ENCODE measurements around the gene PCDH9.

PCDH9 gene

DNA sequence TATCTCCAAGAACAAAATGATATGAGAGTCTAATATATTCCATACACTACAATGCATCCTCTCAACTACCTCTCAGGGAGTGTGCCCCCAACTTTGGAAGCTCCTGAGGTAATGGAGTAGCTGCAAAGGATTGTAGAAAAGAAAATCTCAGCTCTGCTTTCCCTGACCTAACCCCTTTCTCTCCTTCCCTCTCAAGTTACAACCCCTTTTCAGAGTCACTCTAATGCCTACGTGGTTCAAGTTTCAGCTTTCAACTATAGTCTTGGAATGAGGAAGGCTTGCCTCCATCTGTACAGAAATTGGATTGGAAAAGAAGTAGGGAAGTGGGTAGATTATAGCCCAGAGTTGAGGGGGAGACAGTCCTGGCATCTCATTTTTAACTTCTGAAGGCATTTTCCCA is 256.0 kb downstream of the PCDH9 start:
- no peak for DNase-seq (ENCODE audit: low spot score)

DNA sequence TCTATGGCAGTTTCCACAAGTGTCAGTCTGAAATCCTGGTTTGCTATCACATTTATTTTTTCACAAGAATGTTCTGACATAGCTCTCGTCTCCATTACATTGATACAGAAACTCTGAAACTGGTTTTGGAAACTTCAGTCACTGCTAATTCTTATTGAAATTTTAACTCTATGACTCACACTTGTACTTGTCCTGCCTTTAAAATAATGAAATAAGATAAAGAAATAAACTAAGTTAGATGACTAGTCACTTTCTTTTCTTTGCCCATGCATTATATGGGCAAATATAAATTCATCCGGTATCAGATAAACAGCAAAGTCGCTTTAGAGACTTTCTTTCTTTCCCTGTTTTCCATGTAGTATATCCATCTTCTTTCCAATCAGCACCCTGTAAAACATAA is 257.5 kb downstream of the PCDH9 start:
- DNase-seq (ENCODE audit: low spot score), result no peak

DNA sequence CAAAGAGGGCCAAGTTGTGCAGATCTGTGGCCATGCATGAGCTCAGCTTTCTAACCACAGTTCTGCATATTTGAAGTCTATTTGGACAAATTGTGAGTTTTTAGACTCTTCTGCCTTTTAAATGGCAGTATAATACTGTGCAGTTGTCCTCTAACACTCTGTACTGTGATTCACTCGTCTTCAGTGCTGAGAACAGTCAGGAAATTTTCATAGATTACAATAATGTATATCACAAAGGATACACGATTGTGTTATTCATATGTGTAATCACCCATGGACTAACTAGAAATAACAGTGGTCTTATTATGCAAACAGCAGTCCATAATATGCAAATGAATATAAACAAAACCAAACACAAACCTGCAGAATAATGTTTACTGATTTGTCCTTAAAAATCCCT is 259.1 kb downstream of the PCDH9 start:
- no peak for DNase-seq (ENCODE audit: low spot score)

- DNase-seq (ENCODE audit: low spot score), result no peak
Observed at GRCh38 chr13:66969291-66969690, 260.8 kb downstream of the PCDH9 start.

GRCh38 chr13:66967811-66968597 is 262.1 kb downstream of the PCDH9 start:
- no peak for DNase-seq (ENCODE audit: low spot score)

DNA sequence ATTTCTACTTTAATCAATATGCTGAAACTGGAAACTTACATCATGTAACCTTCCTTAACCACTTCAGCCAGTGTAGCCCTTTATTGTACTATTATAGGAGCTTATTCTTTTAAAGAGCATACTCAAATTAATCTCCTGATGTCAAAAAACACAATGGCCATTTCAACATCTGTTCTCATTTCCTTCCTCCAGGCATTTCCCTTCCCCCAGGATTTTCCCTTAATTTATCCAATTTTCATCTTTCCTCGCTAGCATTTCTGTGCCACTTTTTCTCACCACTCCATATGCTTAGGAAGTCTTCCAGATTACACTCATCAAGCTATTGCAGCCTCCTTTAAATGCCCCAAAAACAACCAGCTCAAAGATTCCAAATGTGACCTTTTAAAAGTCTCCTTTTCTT is 265.0 kb downstream of the PCDH9 start:
- no peak for DNase-seq (ENCODE audit: low spot score)

GRCh38 chr13:66962953-66963352 is 267.2 kb downstream of the PCDH9 start:
- DNase-seq (ENCODE audit: low spot score), result no peak

DNA sequence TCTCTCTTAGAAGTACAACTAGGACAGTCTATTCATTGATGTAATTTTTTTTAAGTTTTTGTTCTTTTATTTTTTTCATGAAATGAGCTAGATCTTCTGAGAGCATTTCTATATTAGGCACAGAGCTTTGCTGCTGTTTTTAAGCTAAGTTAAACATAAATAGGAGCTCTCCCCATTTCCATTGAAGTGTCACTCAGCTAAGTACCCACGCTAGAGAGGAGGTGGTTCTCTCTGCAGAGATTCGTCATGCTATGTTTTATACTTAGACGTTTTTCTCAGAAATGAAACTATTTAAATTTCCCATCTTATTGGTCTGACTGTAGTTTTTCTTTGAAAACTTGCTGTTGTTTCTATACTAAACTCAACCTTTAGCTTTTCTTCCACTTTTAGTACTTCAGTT is 271.5 kb downstream of the PCDH9 start:
- DNase-seq (ENCODE audit: low spot score), result no peak

GRCh38 chr13:66952507-66952906 is 277.6 kb downstream of the PCDH9 start:
- DNase-seq (ENCODE audit: low spot score), result no peak

- no peak for DNase-seq (ENCODE audit: low spot score)
Observed at GRCh38 chr13:66951426-66951825, 278.7 kb downstream of the PCDH9 start.

- DNase-seq (ENCODE audit: low spot score), result no peak
Observed at GRCh38 chr13:66950666-66951065, 279.5 kb downstream of the PCDH9 start.

DNA sequence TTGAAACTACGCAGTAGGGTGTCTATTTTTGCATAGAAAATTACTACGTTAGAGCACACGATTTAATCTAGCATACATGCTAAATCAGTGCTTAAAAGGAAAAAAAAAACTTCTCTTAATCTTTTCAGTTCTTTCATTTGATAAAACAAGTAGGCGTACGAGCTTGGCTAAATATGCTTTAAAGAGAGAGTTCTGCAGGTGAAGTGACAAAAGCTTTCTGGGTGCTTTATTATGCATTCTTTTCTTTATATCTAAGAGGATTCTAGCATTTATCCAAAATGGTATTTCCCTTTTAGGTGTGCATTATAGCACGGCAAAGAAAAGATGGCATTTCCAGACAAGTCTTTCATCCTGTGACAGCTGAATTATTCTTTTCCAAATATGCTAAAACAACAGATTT is 281.2 kb downstream of the PCDH9 start:
- DNase-seq (ENCODE audit: low spot score), result no peak

DNA sequence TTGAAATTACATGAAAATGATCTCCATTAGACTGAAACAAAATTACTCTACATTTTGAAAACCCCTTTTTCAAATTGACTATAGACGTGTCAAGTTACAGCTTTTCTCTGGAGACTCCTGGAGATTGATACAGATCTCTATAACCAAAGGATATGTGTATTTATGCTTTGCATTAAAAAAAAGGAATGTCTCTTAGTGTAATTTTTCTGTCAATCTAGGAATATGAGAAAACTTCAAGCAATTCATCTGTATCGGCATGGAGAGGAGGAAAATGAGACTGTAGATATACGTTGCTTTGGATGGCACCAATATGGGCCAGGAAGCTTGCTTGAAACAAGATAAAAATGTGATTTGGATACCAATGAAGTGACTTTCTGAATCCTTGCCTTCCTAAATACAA is 286.6 kb downstream of the PCDH9 start:
- no peak for DNase-seq (ENCODE audit: low spot score)

DNA sequence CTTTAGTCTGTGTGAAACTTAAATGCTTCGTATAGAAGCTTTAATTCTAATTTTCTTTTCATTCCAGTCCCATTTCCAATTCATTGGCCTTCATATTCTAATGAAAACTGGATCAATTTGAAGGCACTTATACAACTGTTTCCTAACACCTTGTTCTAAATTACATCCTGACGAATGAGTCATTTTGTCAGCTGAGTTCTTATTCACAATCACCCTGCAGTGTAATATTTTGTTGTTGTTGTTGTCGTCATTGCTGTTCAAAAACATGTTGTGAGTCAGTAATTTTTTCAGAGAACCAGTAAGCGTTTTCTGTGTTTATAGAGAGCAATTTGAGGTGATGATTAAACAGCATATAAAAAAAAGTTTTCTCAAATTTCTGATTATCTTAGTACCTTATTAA is 290.0 kb downstream of the PCDH9 start:
- no peak for DNase-seq (ENCODE audit: low spot score)

DNA sequence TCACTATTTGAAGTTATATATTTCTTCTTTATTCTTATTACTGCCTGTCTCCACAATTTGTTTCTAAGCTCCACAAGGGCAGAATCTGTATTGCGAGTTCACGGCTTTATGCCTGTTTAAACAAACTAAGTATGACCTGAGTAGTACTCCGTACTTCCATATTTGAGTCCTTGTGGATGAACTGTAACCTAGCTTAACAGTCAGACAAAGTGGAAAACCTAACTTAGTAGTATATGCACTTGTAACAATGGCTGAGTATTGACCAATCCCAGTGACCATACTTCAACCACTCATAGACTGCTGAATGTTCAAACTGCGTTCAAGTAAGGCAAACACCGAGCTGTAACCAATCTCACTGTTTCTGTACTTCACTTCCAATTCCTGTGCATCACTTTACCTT is 292.7 kb downstream of the PCDH9 start:
- no peak for DNase-seq (ENCODE audit: low spot score)

DNA sequence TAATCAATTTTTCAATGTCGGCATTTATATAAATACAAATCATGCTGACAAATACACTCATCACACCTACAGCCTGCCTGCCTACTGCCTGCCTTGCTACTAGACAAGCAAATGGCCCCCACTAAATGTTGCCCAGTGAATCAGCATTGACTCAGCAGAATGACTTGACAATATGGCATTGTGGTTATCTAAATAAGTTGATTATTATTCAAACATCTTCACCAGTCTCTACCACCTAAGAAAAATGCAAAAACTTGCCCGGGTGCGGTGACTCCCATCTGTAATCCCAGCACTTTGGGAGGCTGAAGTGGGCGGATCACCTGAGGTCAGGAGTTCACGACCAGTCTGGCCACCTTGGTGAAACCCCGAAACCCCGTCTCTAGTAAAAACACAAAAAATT is 296.1 kb downstream of the PCDH9 start:
- no peak for DNase-seq (ENCODE audit: low spot score)

GRCh38 chr13:66933527-66933926 is 296.6 kb downstream of the PCDH9 start:
- no peak for DNase-seq (ENCODE audit: low spot score)

DNA sequence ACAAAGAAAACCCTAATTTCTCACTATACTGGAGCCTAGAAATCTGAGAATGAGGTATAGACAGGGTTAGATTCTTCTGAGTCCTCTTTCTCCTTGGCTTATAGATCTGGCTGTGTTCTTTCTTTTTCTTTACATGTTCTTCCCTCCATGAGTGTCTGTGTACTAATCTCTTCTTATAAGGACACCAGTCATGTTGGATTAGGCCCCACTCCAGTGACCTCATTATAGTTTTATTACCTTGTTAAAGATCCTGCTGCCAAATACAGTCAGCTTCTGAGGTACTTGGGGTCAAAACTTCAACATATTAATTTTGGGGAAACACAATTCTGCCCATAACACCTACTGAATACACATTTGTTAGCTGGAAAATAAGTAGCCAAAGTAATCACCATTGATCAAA is 302.6 kb downstream of the PCDH9 start:
- no peak for DNase-seq (ENCODE audit: low spot score)

DNA sequence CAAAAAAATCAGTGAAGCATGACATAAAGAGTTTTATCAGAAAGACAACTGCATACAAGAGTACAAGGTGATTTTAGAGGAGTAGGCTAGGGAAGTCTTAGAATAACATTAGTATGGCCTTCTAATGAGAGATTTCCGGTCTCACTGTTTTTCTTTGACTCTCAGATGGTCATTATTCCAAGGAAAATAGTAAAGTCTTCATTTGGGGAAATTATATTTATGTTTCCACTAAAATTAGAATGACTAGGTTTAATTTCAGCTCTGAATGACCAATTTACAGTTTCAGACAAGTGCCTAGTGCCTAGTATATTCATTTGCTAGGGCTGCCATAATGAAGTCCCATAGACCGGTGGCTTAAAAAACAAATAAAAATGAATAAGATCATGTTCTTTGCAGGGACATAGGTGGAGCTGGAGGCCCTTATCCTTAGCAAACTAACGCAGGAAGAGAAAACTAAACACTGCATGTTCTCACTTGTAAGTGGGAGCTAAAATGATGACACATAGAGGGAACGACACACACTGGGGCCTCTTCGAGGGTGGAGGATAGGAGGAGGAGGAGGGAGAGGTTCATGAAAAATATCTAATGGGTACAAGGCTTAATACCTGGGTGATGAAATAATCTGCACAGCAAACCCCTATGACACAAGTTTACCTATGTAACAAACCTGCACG is 303.1 kb downstream of the PCDH9 start:
- DNase-seq (ENCODE audit: low spot score), result no peak

DNA sequence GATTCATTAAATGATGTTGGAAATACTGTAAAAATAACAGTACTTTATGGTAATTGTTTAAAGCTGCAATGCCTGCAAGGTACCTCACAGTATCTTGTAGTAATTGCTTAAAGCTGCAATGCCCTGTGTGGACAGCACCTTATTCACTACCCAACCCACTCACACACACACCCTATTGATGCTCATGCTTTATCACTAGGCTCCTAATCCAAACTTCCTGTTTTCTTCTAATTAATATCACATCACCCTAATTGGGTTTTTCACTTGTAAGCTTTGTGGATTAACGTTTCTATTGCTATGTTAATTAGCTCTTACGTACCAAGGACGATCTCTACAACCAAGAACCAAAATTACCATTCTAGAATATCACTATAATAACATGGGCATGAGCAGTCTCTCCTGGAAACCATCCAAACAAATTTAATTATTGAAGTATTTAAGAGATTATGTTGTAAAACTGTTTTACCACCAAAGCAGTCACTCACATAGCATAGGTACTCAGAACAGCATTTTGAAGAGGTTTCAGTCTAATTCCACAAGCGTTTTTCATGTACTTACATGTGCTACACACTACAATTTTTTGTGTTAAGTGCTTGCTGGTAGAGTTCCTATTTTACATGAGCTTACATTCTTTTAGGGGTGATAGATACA is 303.8 kb downstream of the PCDH9 start:
- DNase-seq (ENCODE audit: low spot score), result no peak

- no peak for DNase-seq (ENCODE audit: low spot score)
Observed at GRCh38 chr13:66922444-66922843, 307.7 kb downstream of the PCDH9 start.

- no peak for DNase-seq (ENCODE audit: low spot score)
Observed at GRCh38 chr13:66921437-66921836, 308.7 kb downstream of the PCDH9 start.

GRCh38 chr13:66915596-66916185 is 314.4 kb downstream of the PCDH9 start:
- no peak for DNase-seq (ENCODE audit: low spot score)

All from CD4-positive, alpha-beta T cell treated with Interleukin-15 for 4 hours (primary cell).